ENCODE measurements around the gene ATP2B2. TPM values are rescaled to one million over a fixed set of nuclear protein-coding genes. Genes with fewer than 3 reads are reported as not detected.

The ATP2B2 gene
- polyA plus RNA-seq, 2 of the 4 experiments (the other 2 are of a cell fraction) = 0.03 to 0.04 TPM

GRCh38 chr3:10328460-10329071 is 176.8 kb downstream of the ATP2B2 start:
- ChIA-PET POLR2A (no interaction called here), CTCF (interaction anchor here (0.6 to 3.1 kb wide), 3 partner anchors 11 to 410 kb away, joined by 3 to 9 read pairs (median 3); no protein-coding TSS in a partner anchor)
- DNase-seq (ENCODE audit: low read depth in 1 of 2, low spot score in 1 of 2) (no peak), ATAC-seq (no peak), FAIRE-seq (no peak)
- TF ChIP-seq BHLHE40 (IDR thresholded peaks at IDR 0.05; ENCODE audit: low read depth, low read length) (no peak), USF2 (IDR thresholded peaks at IDR 0.05) (no peak), ZC3H11A (IDR thresholded peaks at IDR 0.05) (no peak), NPAS2 (CRISPR knock-in tag; IDR thresholded peaks at IDR 0.05; ENCODE audit: borderline replicate concordance) (no peak), SREBF2 (IDR thresholded peaks at IDR 0.05) (no peak), FOSB (CRISPR knock-in tag; IDR thresholded peaks at IDR 0.05) (no peak), ESRRA (IDR thresholded peaks at IDR 0.05; ENCODE audit: borderline replicate concordance, low read length) (no peak), RARB (CRISPR knock-in tag; IDR thresholded peaks at IDR 0.05) (no peak), RFX5 (IDR thresholded peaks at IDR 0.05) (no peak), HMGXB4 (CRISPR knock-in tag; IDR thresholded peaks at IDR 0.05; ENCODE audit: borderline replicate concordance) (no peak), FOXS1 (CRISPR knock-in tag; IDR thresholded peaks at IDR 0.05) (no peak), EHF (CRISPR knock-in tag; IDR thresholded peaks at IDR 0.05) (no peak), ELK1 (IDR thresholded peaks at IDR 0.05; ENCODE audit: low read depth, low read length) (no peak), GATA3 (IDR thresholded peaks at IDR 0.05; ENCODE audit: borderline replicate concordance) (no peak), NR3C1 (IDR thresholded peaks at IDR 0.05) (no peak), MYC (IDR thresholded peaks at IDR 0.05; ENCODE audit: borderline replicate concordance, low read length) (no peak), HOXB5 (CRISPR knock-in tag; IDR thresholded peaks at IDR 0.05) (no peak), HEYL (CRISPR knock-in tag; IDR thresholded peaks at IDR 0.05) (no peak), HOXA7 (CRISPR knock-in tag; IDR thresholded peaks at IDR 0.05) (no peak), HOXB13 (CRISPR knock-in tag; IDR thresholded peaks at IDR 0.05; ENCODE audit: low read depth) (no peak)
- Histone ChIP-seq H3K4me3 (no peak overlapping the region), H3K4me2 (peak overlapping the region; percentile 21; the same call in 2 of the 3 replicates), H3K27ac (no peak overlapping the region), H3K9me3 (no peaks in the 10 kb centered on the region), H3K4me1 (no peaks in the 10 kb centered on the region)
- WGBS (ENCODE audit: missing lambda C conversion rate) = 30% methylated on average over 27 of the region's 31 CpGs

- ChIA-PET POLR2A (no interaction called here), CTCF (interaction anchor here (0.5 to 3.1 kb wide), 2 partner anchors 317 to 411 kb away, joined by 3 to 9 read pairs; no protein-coding TSS in a partner anchor)
- Histone ChIP-seq H3K4me3 (no peak overlapping the region), H3K4me2 (no peak overlapping the region), H3K9me3 (no peaks in the 10 kb centered on the region), H3K27ac (no peak overlapping the region), H3K4me1 (no peaks in the 10 kb centered on the region)
- ATAC-seq (no peak), FAIRE-seq (no peak), DNase-seq (ENCODE audit: low read depth in 1 of 2, low spot score in 1 of 2) (no peak)
- 37% methylated on average over 10 of the region's 10 CpGs for WGBS (ENCODE audit: missing lambda C conversion rate)
- TF ChIP-seq EHMT2 (IDR thresholded peaks at IDR 0.05; ENCODE audit: low read depth) (no peak), CBX2 (IDR thresholded peaks at IDR 0.05; ENCODE audit: borderline replicate concordance, low read depth) (no peak), CEBPB (IDR thresholded peaks at IDR 0.05) (no peak), CHD2 (IDR thresholded peaks at IDR 0.05; ENCODE audit: low read length, partially characterized antibody) (no peak), HMGXB4 (CRISPR knock-in tag; IDR thresholded peaks at IDR 0.05; ENCODE audit: borderline replicate concordance) (no peak), NFE2L2 (conservative IDR thresholded peaks at IDR 0.05; ENCODE audit: low read length) (no peak), REST (IDR thresholded peaks at IDR 0.05) (no peak), HOXA7 (CRISPR knock-in tag; IDR thresholded peaks at IDR 0.05) (no peak), ZC3H11A (IDR thresholded peaks at IDR 0.05) (no peak), MYC (IDR thresholded peaks at IDR 0.05; ENCODE audit: borderline replicate concordance, low read length) (no peak), HDAC2 (IDR thresholded peaks at IDR 0.05) (no peak), JUN (IDR thresholded peaks at IDR 0.05) (no peak), FOSL2 (IDR thresholded peaks at IDR 0.05) (no peak), FOSL2 (CRISPR knock-in tag; IDR thresholded peaks at IDR 0.05) (no peak)
Measured at GRCh38 chr3:10327592-10327991, 177.8 kb downstream of the ATP2B2 start.
